GM10266 (cell line): ENCODE data around the gene DIAPH2.
A peak's percentile ranks its signal among the peaks of the same experiment; 100 is the strongest.

Experiments used
- DNase-seq: peaks from one replicate; pipeline ENCODE4 v3.0.0; 2012; ENCODE audit errors: extremely low spot score
- CTCF ChIP-seq: IDR thresholded peaks from 2 replicates; pipeline ENCODE4 v1.5.1; 2012; ENCODE audit warnings: mild to moderate bottlenecking, low read depth; ENCODE audit not compliant: control insufficient read depth, insufficient read depth; ENCODE audit errors: missing control alignments

The DIAPH2 gene

GRCh38 chrX:97320305-97320704 is 635.7 kb downstream of the DIAPH2 start:
- DNase-seq = no peak
- TF ChIP-seq CTCF = no peak

GRCh38 chrX:97322401-97322800 is 637.8 kb downstream of the DIAPH2 start:
- no peak for DNase-seq
- no peak for TF ChIP-seq CTCF

GRCh38 chrX:97326456-97326855 is 641.8 kb downstream of the DIAPH2 start:
- DNase-seq = peak; percentile 7

GRCh38 chrX:97328853-97329390 is 644.3 kb downstream of the DIAPH2 start:
- no peak for DNase-seq
- TF ChIP-seq CTCF = no peak

More at GRCh38 chrX:97326456-97326855, 641.8 kb downstream of the DIAPH2 start:
- no peak for TF ChIP-seq CTCF

GRCh38 chrX:97330151-97330550 is 645.5 kb downstream of the DIAPH2 start:
- no peak for TF ChIP-seq CTCF
- no peak for DNase-seq

- no peak for DNase-seq
These were observed 648.3 kb downstream of the DIAPH2 start for GRCh38 chrX:97332963-97333362.

More at GRCh38 chrX:97332963-97333362, 648.3 kb downstream of the DIAPH2 start:
- no peak for TF ChIP-seq CTCF
